Keratinocyte (primary cell): ENCODE results near the gene SAMD13.

Experiments
- CTCF ChIP-seq, 3 experiments: IDR thresholded peaks in 1 of 3; conservative IDR thresholded peaks in 1 of 3; optimal IDR thresholded peaks in 1 of 3; 2 replicates in 2 of 3; 3 replicates in 1 of 3; pipeline versions ENCODE3 to v1.5.1; 2011; ENCODE audit warnings: low read length in 3 of 3, mild to moderate bottlenecking in 3 of 3, moderate library complexity in 2 of 3, control low read depth in 1 of 3, inconsistent platforms in 1 of 3; ENCODE audit not compliant: insufficient read depth in 2 of 3; ENCODE audit errors: extremely low read depth in 1 of 3
- EZH2 ChIP-seq: IDR thresholded peaks from one replicate; pipeline ENCODE4 v1.6.1; 2012; ENCODE audit warnings: inconsistent platforms, mild to moderate bottlenecking, low read length, moderate library complexity

- TF ChIP-seq CTCF (optimal IDR thresholded peaks at IDR 0.05 in 1 of 3, IDR thresholded peaks at IDR 0.05 in 1 of 3, conservative IDR thresholded peaks at IDR 0.05 in 1 of 3; ENCODE audit: extremely low read depth in 1 of 3, insufficient read depth in 2 of 3, low read length in 3 of 3) (no peak), EZH2 (no peak)
These were observed 45.9 kb upstream of the SAMD13 start for GRCh38 chr1:84255582-84255981.
